Stimulated activated CD8-positive, alpha-beta memory T cell treated with anti-CD3 and anti-CD28 coated beads, Interleukin-7, amount 100 ng/mL, for 1 hour (primary cell): Measurements from ENCODE around the gene VPS8.

ENCODE experiments used
- DNase-seq, 2 donors: peaks; one replicate each; pipeline ENCODE4 v3.0.0-alpha.2; 2020; ENCODE audit warnings: low read depth in 2 of 2

VPS8 gene

DNA sequence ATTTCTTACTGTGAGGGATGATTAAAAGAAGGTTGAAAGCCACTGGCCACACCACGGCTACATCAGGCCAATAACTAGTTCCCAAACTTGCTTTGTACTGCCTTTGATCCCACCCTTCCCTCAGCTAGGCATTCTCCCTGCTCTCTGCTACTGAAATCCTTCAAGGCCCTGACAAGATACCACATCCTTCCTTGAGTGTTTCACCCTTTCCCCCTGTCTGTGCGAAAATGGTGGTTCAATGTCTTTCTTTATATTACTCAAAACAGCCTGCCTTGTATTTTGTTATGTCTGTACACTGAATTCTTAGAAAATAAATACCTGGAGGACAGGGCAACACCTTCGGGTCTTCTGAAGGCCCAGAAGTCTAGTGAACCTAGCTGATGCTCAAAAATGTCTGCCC, 932 bp upstream of the VPS8 start:
- DNase-seq: no peak

DNA sequence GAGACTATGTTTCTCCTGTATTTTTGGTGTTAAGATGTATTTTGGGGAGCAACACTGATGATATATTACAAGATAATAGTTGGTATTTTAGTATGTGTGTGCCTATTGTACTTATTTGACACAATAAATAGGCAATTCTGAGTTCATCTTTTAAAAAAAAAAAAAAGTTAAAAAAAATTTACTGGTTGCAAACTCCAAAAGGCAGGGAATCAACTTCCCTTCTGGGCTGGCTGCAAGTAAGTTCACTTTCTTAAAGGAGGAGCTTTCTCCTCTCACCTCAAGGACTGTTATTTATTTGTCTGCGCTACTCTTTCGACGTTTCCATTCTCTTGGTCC, 335 bp upstream of the VPS8 start:
- no peak for DNase-seq

DNA sequence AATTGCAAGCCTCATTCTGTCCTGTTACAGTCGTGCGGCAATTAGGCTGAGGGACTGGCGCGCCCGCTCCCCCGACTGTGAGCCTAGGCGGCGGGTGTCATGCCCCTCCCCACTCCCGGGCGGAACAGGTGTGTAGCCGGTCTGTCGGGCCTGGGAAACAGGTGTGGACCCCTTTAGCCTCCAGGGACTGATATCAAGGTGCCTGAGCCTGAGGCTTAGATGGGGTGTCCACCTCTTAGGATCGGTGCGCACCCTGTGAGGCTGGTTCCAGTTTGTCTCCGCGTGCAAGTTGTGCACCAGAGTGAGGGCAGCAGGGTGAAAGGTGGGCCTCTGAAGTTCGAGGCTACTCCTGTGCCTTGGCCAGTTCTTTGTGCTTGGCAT, 686 bp downstream of the VPS8 start:
- DNase-seq: no peak

DNA sequence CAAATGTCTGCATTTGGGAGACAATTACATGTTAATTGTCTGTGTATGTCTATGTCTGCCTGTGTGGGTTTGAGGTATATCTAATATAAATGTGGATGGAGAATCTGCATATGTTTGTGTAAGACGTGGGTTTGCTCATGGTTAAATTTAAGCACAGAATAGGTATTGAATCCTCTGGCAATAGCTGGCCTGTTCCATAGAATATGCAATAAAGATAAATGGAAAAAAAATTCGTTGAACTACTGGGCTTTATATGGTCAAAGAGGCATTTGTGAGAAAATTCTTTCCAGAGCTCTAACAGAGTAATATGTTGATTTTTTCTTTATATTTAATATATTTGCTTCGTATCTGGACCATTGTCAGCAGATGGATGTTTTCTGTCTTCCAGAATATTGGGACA, 1.4 kb downstream of the VPS8 start:
- no peak for DNase-seq

DNA sequence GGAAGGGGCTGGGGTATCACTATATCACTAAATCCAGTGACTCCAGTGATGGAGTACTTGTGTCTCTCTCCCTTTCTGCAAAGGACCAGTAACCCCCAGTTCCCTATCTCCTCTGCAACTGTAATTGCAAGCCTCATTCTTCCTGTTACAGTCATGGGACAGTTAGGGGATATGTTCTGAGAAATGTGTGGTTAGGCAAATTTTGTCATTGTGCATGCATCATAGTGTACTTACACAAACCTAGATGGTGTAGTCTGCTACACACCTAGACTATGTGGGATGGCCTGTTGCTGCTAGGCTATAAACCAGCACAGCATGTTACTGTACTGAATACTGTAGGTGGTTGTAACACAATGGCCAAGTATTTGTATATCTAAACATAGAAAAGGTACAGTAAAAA, 2.2 kb downstream of the VPS8 start:
- DNase-seq: no peak

DNA sequence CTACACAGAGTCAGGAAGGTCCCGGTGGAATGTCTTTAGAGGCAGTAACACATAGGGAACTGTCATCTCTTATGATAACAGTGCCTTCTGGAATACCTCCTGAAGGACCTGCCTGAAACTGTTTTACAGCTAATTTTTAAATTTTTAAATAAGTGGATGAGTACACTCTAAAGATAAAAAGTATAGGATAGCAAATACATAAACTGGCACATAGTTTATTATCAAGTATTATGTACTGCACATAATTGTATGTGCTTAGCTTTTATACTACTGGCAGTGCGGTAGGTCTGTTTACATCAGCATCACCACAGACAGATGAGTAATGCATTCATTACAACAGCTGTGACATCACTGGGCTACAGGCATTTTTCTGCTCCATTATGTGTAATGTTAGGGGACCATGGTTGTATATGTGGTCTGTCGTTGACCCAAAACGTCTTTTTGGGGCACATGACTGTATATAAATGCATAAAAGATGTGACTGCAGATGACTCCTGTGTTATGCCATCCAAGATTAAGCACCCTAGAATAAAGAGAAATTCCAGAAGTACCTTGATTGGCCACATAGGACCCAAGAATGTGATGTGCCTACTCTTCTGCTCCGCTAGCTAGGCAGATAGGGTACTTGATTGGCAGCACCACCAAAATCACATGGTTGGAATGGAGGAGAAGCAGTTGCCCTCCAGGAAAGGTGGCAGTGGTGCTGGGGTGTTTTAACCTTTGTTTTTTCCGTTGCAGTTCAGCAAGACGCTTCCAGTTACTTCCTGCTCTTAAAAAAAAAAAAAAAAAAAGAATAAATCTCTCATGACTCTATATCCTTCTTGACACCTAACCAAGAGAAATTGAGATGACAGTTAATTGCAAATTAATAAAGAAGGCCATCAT, 3.3 kb downstream of the VPS8 start:
- DNase-seq: no peak

DNA sequence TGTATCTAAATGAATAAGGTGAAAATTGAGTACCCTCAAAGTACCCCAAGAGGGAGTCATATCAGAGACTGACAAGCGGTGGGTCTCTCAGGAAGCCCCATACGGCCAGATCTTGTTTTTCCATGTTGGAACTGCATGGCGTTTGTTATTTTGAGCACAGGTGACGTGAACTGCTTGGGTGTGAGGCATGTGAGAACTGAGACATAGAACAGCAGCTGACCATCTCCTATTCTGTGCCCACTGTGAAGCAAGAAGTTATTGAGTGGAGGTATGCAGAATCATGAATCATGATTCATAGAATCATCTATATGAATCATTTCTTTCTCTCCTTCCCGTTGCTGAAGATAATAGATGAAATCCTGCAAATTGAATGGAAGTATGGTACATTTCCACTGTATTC, 4.6 kb downstream of the VPS8 start:
- no peak for DNase-seq

DNA sequence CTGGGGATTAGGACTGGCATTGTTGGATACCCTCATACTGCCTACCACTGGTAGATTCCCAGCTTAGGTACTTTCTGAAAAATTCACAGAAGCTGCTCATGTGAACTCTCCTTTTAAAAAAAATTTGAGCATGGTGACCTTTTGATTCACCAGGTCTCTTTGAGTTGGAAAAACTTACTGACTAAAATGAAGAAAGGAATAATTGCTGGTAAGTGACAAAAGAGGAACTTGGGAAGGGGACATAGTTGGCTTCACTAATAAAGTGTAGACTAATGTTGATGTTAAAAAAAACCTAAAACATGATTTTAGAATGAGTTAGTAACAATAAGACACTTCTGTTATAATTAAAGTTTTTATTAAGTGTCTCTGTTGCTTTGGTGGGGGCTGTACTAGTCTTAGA, 8.6 kb downstream of the VPS8 start:
- no peak for DNase-seq

DNA sequence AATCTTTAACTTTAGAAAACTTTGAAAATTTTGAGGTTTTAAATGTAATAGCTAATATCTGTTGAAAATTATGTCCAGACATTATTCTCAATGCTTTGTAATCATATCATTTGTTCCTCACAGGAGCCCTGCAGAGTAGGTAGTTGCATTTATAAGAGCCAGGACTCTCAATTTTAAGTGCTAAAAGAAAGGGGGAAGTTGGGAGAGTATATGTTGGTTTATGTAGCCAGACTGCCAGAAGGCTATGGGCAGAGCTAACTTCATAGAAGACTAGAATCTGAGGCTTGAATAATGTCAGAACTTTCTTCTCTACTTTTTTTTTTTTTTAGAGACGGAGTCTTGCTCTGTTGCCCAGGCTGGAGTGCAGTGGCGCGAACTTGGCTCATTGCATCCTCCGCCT, 9.1 kb downstream of the VPS8 start:
- no peak for DNase-seq

DNA sequence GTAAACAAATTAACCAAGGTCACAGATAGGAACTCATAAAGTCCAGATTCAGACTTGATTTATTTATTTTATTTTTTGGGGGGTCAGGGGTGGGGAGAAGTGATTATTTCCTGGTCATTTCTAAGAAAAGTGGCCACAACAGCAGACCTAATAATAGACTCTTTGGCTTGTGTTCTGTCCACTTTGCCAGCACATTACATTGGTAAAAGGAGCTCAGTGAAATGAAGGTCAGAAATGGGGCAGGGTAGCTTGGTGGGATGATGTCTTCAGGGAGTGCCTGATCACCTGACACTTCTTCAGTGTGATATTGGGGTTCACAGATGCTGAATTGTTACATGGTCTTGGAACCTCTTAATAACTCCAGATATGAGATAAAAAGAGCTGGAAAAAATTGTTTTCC, 10.1 kb downstream of the VPS8 start:
- DNase-seq: no peak

DNA sequence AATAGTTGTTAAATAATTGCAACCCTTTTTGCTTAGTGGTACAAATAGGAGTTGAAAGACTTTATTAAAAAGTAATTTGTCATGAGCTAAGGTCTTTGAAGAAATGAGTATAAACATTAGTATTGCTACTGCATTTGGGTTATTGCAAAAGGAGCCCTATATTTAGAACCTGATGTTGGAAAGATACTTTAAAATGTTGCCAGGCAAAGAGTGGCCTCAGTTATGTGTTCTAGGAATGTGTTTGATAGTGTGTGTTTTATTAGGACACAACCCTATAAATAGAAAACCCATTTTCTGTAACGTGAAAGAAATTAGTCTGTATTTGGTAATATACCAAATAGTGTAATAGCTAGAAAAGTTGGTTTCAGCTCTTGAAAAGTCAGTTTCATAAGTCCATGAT, 10.7 kb downstream of the VPS8 start:
- no peak for DNase-seq

DNA sequence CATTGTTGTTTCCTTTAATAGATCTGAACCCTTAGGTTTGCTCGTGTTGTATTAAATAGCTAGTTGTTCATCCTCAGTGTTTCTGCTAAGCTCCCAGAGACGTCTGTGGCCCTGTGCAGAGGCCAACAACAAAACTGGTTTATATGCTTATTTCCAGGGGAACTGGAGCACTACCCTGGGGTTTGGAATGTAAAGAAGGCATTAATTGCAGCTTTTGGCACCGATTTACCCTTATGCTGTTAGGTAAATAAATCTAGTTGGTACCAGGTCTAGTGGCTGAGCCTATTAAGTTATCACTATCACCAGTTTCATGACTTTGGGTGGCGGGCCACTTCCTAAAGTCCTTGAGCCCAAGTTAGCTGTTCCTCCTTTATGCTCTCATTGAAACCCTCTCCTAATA, 12.0 kb downstream of the VPS8 start:
- DNase-seq: no peak

DNA sequence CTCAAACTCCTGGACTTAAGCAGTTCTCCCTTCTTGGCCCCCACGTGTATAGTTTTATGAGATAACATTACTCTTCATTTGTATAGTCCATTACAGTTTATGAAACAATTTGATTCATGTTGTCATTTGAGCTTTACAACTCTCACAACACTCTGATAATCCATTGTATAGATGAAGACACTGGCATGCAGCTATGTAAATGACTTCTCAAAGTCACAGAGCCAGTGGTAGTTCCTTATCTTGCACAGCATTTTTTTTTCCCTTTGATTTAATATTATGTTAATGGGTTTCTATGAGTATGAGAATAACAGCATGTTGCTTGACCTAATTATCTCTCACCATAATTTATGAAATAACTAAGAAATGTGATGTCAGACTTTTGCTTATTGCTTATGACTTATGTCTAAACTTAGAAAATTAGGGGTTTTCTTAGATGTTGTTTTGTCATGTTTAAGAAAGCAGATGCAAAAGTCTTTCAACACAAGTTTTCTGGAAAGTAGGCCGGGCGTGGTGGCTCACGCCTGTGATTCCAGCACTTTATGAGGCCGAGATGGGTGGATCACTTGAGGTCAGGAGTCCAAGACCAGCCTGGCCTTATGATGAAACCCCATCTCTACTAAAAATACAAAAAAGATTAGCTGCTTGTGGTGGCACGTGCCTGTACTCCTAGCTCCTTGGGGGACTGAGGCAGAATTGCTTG, 13.3 kb downstream of the VPS8 start:
- DNase-seq: no peak

DNA sequence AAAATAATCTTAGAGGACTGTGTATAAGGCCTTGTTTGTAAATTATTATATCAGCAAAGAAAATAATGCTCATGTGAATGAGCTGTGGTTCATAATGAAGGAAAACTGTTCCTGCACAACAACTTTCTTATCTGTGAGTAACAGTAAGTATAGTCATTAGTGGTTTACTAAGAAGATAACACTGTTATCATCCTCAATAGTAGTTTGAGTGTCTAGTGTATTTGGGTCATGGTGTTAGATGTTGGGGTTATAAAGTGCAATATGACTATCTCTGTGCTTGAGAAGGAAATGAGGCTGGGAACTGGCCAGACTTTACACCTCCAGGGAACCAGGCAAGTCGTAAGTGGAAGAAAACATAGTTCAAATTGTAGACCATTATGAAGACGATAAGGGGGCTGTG, 15.6 kb downstream of the VPS8 start:
- no peak for DNase-seq

DNA sequence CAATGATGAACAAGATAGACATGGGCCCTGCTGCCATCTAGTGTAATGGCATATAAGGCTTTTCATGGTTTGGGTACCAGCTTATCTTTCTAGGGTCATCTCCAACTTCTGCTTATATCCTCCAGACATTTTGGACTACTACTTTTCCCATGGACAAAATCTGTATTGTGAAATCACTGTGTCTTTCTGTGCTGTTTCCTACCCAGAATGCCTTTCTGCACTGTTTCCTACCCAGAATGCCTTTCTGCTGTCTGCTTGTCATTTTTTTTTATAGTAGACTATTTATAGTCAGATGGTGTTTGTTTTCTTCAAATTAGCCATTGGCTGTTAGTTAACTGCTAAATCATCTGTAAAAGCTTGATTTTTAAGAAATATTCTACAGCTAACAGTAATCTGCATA, 20.1 kb downstream of the VPS8 start:
- DNase-seq: no peak

DNA sequence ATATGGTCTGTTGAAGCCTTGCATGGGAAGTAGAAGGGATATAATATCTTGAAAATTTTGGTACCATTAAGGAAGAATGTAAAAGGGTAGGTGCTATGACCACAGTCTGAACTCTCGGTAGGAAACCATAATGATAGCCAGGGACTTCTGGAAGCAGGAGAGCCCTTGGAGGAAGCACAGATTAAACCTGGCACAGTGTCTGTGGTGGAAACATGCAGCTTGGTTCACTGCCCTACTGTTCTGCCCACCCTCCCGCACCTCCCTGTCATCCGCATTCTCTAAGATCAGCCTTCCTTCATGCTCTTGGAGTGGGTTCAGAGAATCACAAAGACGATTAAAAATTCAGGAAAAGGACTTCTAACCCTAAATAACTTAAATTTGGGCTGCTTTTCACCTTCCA, 20.9 kb downstream of the VPS8 start:
- DNase-seq: no peak

DNA sequence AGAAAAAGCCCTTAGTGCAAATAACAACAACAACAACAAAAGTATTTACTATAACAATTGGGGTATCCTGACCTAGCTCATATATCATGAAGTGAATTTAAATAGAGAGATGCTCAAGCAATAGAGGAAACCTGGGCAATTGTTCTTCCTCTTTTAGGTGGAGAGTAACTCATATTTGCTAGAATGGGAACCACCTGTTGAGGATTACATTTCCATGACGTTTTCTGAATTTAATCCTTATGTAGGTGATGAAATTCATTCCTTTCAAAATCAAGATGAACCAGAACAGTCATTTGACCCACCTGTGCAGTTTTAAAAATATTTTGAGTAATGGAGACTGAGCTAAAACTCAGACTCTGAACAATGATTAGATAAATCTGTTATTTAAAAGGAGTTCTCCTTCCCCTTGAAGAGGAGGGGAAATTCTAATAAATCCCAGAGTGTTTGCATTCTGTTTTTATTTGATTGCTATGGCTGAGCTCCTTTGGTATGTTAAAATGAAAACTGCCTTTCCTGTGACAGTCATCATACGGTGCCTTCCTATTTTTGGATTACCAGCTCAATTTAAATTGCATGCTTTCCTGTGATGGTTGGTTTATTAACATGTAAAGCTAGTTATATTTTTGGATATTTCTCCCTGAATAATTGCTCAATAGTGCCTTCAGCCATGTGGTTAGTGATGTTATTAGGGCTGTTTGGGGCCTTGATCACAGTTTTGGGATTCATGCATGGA, 24.3 kb downstream of the VPS8 start:
- DNase-seq: no peak

DNA sequence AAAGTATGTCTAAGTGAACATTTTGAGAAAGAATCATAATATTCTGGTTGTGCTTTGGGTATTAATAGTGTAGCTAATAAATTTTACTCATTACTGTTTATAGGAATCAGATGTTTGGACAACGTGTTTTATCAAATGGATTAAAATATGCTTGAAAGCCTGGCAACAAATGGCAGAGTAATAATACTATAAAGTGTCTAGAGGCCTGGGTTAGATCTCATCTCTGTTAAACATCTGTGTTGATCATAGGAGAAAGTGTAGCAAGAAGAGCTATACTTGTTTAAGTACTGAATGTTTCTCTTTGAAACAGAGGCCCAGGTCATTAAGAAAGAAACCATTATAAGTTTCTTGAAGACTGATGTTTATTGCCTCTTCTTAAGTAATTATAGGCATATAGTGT, 30.5 kb downstream of the VPS8 start:
- DNase-seq: no peak

DNA sequence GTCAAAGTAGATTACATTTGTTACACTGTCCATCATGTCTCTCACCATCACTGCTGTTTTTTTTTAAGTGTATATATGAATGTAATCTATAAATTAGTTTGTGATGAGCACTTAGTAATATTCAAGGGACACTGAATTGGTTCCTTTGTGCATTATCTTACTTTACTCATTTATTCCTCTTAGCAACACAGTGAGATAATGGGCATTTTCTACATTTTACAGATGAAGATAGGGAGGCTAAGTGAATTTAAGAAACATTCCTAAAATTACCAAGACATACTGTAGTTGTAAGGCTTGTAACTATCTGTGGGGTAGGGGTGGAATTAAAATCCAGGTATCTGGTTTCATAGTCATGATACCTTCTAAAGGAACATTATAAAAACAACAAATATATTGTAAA, 33.9 kb downstream of the VPS8 start:
- DNase-seq: no peak

DNA sequence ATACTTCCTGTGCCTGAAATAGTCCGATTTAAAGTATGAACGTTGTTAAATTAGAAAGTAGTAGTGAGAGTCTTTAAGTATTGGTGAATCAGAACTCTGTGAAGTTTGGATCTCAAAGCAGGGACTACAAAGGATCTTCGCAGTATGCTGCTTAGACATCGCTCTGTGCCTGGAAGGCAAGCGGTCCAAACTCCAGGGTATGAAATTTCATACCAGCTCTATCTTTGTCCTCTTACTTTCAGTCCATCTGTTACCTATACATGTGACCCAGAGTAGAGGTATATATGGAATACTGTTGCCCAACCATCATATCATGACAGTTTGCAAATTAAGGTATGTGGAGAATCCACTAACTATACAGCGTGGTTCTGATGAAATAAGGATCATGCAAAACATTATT, 34.5 kb downstream of the VPS8 start:
- DNase-seq: no peak

DNA sequence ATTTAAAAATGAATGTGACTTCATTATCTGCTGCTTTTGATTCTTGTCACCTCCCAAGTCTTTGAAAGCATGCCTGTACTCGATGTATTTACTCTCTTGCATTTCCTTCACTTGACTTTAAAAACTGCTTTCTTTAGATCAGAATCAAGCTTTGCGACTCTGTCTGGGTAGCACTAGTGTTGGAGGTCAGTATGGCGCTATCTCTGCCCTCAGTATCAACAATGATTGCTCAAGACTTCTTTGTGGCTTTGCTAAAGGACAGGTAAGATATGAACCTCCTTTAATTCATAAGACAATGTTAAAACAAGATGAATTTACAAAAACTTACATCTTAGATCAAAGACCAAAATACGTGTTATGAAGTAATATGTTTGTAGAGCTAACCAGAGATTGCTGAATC, 37.0 kb downstream of the VPS8 start:
- no peak for DNase-seq

DNA sequence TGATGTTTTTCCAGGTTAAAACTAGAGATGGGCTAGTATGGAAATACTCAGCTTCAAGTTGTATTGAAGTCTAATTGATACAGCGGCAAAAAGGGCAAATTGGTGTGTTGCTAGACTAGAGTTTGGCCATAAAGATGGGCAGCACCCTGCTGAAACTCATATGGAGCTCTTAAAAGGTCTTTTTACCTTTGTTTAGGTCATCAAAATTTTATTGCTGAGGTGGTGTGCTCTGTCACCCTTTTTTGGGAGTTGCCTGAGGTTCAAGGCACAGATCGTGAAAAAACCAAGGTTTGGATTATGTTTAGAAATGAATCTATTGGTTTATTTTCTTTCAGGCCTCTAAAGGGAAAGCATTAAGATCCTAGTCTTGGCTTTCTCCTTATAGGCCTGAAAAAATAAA, 38.2 kb downstream of the VPS8 start:
- no peak for DNase-seq

DNA sequence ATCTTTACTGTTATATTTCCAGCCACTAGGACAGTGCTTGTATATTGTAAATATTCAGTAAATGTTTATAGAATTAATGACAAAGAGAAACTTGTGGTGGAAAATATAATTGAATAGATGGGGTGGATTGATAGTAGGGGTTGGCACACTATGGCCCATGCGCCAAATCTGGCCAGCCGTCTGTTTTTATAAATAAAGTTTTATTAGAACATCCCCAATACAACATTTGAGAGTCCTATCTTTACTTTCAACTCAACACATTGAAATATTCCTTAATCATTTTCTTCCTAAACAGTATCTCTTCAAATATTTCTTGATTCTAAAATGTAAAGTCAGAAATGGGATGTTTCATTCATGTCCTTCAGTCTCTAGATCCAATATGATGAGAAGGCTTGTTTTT, 45.1 kb downstream of the VPS8 start:
- no peak for DNase-seq
